CD1c-positive myeloid dendritic cell (primary cell): Measurements from ENCODE around the gene ADAP1.
"Not testable (repeated sequence)": the region's sequence is repeated elsewhere in the genome, so short reads cannot be mapped to it uniquely, and the experiment has no call there.

Experiments used
- DNase-seq: peaks from one replicate; pipeline ENCODE4 v3.0.0-alpha.2; 2016; ENCODE audit errors: extremely low spot score

ADAP1 gene

DNA sequence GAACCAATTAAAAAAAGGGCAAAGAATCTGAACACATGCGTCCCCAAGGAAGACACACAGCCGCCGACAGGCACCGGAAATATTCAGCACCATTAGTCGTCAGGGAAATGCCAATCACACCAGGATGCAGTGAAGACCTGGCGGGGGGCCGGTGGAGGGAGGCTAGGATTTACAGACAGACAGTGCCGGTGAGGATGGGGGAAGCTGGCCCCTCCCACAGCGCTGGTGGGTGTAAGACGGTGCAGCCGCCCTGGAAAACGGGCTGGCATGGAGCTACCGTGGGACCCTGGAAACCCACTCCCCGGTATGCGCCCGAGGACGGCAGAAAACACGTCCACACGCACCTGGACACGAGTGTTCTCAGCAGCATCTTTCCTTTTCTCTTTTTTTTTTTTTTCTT, 4.8 kb upstream of the ADAP1 start:
- DNase-seq, result no peak

DNA sequence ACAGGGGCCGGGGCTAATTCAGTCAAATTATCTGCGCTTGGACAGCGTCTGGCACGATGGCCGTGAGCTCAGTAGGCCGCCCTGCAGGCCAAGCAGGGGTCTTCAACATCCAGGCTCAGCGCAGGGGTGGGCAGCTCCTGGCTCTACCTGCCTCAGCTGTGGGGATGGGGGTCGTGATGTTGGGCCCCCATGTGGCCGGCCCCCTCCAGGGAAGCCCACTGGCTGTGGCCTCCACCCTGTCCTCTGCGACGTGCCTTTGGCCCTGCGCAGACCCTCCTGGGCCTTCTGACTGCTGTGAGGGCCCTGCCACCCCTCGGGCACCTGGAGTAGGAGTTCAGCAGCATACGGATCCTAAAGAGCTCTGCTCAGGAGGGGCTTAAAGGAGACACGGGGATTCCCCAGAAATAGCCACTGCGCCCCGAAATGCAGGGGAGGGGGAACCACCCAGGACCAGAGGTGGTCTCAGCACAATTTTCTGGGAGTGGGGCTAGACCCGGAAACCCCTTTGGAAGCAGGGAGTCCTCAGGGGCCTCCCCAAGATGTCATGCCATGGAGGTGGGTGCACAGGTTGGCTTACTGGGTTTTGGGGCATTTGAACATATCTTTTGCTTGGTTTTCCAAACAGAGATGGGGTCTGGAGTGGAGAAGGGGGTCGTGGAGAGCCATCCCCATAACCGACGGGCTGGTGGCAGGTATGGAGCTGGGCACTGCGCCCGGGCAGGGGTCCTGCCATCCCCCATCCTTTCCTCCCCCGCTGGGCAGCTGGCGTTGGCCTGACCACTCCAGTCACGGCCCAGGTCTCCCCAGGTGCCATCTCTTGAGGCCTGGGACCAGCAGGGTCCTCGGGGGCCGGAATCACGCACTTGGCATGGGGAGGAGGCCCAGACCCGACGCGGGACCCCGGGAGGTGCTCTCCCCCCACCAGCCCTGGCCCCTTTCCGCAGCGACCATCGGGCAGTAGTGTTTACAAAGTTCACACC, 4.0 kb upstream of the ADAP1 start:
- DNase-seq, result no peak

DNA sequence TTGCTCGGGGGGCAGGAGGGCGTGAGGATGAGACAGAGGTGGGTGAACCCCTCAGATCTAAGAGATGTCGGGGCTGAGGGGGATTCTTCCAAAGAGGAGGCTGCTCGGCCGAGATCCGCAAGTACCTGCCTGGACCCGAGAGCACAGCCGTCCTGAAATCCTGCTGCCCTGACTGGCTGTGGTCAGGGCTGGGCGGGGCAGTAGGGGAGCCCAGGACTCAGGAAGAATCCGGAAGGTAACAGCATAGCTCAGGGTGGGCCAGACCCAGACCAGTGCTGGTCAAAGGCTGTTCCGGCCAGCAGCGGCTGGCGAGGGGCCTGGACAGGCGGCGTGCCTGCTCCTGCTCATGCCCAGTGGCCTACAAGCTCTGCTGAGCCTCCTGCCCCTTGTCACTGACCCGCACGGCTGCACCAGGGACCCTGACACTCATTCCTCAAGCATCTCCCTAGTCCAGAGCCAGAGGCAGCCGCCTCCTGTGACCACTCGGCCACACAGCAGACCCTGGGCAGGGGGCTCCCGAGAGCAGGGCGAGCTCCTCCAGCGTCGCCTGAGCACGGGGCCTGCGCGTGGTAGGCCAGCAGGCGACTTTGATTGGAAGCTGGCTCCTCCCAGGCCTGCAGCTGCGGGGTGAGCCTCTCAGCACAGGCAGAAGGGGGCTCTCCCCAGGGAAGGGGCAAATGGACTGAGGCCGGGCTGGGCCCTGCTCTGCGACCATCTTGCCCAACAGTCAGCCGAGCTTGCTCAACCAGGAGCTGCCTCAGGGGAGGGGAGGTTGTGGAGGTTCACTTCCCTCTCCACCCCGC, 3.1 kb upstream of the ADAP1 start:
- DNase-seq, result peak; percentile 85

DNA sequence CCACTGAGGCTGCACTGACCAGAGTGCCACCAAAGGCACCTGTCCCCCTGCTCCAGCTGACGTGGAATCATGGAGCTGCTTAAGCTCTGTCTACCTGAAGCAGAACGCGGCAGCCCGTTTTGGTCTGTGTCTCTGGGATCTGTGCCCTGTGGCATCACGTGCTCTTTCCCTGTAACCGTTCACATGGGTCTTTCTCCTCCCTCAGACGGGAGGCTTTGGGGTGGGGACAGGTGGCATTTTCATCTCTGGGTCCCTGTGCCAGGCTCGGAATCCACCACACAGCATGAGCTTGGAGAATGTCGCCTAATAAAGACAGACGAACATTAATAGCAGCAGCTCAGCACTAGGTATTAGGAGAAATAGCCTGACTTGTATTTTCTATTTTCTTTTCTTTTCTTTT, 1.6 kb upstream of the ADAP1 start:
- no peak for DNase-seq

DNA sequence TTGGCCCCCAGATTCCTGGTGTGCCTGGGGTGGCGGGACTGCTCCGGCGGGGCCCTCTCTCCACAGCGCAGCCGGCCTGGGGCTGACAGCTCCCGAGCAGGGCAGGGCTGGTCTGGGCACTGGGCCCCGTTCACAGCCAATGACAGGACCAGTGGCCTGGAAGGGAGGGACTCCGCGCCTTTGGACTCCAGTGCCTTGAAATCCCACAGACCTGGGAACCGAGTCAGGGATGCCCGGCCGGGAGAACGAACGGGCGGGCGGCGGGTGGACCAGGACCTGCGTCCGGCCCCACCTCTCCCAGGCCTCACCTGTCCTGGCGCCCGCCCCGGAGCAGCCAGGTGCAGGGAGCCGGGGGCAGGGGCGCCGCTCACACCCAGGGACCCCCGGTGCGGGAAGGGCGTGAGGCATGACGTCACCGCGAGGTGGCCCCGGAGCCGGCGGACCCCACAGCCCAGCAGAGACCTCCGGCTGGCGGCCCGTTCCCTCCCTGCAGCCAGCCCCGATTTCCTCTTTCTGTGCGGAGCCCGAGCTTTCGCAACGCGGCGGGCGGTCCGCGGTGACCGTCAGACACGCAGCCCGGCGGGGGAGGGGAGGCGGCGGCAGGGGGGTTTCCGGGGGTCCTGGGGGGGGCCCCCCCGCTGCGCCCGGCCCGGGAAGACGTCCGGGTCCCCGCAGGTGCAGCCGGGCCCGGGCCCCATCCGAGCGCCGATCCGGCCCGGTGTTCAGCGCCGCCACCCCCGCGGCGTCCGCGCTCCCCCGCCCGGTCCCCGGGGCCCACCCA, 743 bp downstream of the ADAP1 start:
- peak; percentile 85 for DNase-seq

DNA sequence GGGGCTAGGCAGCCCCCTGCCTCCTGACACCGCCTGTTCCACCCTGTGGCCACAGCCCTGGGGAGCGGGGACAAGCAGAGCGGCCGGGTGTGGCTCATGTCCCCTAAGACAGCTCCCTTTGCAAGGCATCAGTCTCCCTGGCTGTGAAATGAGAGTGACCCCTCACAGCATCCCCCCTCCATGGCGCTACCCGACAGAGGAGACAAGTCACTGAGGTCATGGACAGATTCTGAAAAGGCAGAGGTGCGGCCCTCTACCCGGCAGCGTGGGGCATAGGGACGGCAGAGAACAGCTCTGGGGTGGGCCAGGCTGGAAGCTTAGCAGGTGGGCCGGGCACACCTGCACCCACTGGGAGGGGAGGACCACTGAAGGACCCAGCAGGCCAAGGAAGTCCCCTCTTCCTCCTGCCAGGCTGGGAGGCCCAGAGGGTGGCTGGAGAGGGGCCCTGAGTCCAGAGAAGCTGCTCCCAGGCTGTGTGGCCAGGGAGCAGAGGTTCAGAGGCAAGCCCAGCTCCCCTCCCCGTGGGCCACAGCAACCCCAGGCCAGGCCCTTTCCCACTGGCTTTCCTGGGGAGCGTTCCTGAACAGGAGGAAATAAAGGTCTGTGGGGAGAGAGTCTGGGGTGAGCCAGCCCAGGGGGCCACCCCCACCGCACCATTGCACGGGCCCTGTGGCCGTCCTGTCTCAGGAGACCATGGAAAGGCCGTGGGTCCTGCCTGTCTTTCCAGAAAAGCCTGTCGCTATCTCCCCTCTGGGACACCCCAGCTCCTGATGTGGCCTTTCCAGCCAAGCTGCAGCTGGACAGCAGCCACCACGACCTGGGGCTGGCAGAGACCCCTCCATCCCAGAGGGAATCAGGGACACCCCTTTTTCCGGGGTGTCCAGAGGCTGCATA, 1.7 kb downstream of the ADAP1 start:
- no peak for DNase-seq

DNA sequence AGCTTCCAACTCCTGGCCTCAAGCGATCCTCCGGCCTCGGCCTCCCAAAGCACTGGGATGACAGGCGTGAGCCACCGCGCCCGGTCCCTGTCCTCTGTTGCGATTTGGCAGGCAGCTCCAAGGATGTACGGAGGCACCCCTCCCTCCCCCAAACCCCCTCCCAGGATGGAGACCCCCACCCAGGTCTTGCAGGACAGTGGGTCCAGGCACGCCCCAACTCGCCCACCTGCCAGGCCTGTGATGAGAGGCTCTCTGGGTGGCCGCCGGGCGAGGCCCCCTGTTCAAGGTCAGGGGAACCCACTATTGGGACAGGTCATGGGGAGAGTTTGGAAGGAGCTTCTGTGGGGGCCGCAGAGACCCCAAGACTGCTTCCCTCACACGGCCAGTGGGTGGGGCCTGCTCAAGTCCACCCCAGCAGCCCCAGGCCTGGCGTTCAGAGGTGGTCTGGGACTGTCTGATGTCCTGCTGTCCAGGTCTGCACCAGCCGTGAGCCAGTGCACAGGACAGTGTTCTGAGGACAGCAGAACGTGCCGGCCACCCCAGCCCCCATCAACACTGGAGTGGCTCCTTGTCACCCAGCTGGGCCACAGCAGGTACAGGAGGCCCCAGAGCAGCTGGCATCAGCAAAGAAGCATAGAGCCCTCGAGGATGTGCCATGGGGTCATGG, 2.5 kb downstream of the ADAP1 start:
- DNase-seq, result no peak

DNA sequence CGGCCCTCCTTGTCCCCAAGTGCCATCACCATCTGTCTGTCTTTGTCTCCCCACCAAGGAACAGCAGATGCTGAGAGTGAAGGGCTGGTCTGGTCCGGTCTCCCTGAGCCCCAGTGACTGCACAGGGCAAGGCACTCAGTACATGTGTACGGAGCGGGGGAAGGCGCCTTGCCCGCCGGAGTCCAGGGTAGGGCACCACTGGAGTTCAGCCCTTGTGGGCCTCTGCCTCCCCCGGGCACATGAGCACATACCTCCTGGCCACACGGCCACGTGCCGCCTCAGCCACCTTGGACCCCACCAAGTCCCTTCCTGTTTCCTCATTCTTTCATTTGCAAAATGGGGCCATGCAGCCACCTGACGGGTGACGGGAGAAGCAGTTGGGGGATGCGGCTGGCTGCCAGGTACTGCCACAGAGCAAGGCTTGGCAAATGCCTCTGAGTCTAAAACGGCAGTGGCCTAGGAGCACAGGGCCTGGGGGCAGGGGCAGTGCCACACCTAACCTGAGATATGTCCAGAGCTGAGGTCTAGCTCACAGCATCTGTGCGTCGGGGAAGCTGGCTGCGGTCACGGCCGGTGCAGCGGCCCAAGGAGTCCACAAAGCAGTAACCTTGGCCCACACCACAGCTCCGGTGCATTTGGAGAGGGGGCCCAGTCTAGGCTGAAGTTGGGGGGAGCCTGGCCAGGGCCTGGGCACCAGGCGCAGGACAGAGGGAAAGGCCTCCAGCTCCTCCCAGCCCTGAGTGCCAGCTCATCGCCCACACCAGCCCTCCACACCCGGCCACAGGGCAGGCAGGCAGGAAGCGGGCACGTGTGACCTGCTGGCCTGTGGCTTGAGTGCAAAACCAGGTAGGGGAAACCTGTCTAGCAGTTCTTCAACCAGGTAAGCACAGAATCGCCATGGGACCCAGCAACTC, 5.2 kb downstream of the ADAP1 start:
- no peak for DNase-seq

DNA sequence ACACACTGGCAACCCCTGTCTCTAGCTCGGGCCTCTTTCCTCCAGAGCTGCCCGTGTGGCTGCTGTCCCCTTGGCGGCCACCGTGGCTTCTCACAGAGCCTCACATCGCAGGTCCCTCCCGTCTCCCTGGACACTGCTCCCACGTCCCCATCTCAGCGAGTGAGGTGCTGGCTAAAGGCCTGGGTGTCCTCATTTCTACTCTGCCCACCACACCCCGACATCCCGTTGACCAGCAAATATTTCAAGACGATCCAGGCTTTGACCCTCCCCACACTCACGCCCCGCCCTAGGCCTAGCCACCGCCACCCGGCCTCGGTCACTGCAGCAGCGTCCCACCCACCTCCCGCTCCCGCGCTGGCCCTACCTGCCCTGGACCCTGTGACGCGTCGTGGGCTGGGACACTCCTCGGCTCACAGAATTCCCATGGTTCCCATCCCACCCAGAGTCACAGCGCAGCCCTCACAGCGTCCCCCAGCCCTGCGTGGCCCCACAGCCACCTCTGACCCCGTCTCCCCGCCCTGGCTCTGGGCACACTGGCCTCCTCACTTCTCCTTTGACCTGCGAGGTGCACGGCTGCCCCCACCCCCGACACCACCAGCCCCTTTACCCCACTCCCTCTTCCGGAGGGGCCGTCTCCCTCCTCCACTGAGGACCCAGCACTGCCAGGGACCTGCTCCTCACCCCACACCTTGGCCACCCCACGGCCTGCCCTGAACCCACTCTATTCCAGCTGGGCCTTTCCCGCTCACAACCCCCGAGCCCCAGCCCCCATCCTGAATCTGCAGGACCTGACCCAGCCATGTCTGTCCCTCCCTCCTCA, 6.9 kb downstream of the ADAP1 start:
- DNase-seq, result no peak

DNA sequence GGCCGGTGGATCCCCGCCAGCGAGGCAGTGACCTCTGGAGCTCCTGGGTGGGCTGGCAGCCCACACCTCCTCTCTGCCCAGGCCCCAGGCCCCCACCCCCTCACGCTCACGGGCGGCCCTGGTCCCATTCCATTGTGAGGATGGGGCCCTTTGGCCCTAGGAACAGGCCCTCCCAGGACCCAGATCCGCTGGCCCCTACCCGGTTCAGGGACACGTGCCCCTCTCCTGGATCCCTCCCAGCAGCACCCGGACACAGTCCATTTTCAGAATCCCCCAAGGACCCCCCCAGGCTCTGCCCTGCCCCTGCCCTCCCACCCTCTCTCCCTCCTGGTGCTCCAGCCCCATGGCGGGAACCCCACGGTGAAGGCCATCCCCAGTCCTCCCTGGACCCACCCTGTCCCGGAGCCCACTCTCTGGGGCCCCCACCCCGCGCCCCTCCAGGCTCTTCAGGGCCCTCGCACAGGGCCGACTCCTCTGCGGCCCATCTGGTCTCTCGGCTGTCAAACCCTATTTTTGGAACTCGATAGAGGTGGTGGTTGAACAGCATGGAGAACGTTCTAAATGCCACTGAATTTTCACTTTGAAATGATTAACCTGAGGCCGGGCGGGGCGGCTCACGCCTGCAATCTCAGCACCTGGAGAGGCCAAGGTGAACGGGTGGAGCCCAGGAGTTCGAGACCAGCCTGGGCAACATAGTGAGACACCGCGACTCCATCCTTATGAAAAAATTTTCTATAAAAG, 8.1 kb downstream of the ADAP1 start:
- no peak for DNase-seq

DNA sequence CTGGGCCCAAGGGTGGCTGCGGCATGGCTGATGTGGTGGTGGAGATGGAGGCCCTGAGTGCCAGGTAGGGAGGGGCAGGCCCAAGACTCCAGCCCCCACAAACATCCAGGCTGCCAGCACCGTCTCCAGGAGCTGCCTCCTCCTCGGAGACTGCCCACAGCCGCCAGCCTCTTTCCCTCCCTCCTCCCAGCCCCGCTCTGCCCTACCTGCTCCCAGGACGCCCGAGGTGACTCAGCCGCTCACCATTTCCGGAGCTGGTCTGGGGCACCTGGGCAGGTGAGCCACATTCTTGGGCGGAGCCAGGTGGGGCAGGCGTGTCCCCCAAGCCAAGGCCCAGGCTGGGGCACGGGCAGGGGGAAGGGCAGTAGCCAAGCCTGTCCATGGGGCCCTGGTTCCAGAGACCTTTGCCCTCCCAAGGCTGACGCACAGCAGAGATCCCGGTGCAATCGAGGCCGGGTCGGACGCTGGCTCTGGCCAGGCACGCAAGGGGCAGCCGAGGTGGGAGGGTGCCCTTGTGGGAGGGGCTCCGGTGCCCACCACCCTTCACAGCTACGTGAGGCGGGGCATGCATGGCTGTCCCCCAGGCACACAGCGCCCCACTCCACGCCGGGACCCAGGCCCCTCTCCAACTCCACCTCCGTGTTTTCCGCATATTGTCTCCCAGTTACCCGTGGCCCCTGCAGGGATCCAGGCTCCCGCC, 8.8 kb downstream of the ADAP1 start:
- DNase-seq, result no peak

DNA sequence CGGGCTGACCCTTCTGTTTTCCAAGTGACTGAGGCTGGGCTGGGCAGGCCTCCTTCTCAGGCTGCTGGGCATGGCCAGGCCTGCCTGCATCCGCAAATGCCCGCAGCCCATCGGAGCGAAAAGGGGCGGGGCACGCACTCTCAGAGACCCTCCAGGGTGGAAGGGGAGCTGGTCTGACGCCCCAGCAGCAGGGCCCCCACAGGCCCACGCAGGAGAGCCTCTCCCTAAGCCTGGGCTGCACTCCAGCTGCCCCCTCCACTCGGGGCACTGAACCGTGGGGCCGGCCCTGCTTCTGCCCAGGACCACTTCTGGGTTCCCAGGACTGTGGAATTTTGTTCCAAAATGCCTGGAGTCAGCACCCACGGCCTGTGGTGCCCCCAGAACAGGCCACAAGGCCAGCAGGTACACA, 9.3 kb downstream of the ADAP1 start:
- DNase-seq, result no peak

DNA sequence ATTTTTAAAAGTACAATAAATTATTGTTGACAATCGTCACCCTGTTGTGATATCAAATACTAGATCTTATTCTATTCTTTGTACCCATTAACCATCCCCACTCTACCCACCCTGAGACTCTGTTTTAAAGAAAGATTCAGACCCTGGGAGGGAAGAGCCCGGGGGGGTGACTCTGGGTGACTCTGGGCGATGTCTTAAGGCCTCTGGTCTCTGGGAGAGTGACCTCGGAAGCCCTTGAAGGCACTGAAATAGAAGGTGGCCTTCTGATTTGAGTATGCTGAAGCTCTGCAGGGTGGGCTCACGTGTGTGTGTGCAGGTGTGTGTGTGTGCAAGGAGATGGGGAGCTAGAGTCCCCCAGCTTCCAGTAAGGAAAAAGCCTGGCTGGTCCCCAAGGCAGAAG, 9.7 kb downstream of the ADAP1 start:
- DNase-seq, result no peak

DNA sequence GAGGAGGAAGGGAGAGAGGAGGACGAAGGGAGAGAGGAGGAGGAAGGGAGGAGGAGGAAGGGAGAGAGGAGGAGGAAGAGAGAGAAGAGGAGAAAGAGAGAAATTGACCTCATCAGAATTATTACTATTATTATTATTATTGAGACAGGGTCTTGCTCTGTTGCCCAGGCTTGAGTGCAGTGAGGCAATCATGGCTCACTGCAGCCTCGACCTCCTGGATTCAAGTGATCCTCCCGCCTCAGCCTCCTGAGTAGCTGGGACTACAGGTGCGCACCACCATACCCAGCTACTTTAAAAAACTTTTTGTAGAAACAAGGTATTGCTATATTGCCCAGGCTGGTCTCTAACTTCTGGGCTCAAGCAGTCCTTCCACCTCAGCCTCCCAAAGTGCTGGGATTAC, 10.7 kb downstream of the ADAP1 start:
- DNase-seq, result not testable (repeated sequence)

DNA sequence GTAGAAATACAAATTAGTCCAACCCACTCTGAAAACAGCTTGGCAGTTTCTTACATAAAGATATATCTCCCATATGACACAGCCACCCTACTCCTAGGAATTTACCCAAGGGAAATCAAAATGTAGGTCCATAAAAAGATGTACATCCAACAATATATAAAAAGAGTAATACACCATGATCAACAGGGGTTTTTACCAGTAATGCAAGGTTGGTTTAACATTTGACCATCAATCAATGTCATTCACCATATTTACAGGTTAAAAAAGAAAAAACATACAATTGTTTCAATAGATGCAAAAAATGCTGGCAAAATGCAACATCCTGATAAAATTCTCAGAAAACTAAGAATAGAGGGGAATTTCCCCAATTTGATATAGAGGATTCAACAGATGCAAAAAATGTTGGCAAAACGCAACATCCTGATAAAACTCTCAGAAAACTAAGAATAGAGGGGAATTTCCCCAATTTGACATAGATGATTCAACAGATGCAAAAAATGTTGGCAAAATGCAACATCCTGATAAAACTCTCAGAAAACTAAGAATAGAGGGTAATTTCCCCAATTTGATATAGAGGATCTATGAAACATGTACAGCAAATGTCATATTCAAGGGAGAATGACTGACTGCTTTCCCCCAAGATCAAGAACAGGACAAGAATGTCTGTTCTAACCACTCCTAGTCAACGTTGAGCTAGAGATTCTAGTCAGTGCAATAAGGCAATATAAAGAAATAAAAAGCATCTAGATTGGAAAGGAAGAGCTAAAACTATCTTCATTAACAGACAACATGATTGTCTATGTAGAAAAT, 13.7 kb downstream of the ADAP1 start:
- DNase-seq, result peak; percentile 59

DNA sequence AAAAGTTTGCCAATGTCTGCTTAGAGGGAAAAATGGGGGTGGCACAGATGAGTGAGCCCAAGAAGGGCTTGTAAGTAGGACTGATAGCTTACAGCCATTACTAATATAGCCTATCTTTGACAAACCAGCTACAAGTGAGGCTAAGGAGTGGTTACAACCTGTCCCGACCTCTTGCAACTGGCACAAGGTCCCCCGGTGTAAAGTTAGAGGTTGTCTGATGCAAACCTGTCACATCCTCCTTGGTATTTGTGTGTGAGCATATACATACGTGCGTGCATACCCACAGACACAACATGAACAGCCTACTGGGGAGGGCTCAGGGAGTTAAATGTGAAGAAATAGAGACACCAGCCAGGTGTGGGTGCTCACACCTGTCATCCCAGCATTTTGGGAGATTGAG, 14.6 kb downstream of the ADAP1 start:
- no peak for DNase-seq
